ENCODE results near the gene SLC25A47.
"Not testable (repeated sequence)": the region's sequence is repeated elsewhere in the genome, so short reads cannot be mapped to it uniquely, and the experiment has no call there.

The SLC25A47 gene

GRCh38 chr14:100323121-100323941 is at the start of gene SLC25A47:
SLC25A47 (plus strand) TSS chr14:100323339; CDS start chr14:100323415, 76 bp downstream.
- no peak within 1 kb of the TSS for H3K4me3 ChIP-seq (ENCODE audit: low read depth, low read length)
- DNase-seq (ENCODE audit: low read depth), result no peak

- DNase-seq (ENCODE audit: low read depth), result no peak
- no peak overlapping the region for H3K4me3 ChIP-seq (ENCODE audit: low read depth, low read length)
Observed at GRCh38 chr14:100274250-100274649, 48.9 kb upstream of the SLC25A47 start.

- no peak for DNase-seq (ENCODE audit: low read depth)
- H3K4me3 ChIP-seq (ENCODE audit: low read depth, low read length), result no peak overlapping the region
Observed at GRCh38 chr14:100275214-100275613, 47.9 kb upstream of the SLC25A47 start.

GRCh38 chr14:100278702-100279101 is 44.4 kb upstream of the SLC25A47 start:
- no peak overlapping the region for H3K4me3 ChIP-seq (ENCODE audit: low read depth, low read length)
- DNase-seq (ENCODE audit: low read depth), result no peak

GRCh38 chr14:100279133-100279532 is 44.0 kb upstream of the SLC25A47 start:
- no peak overlapping the region for H3K4me3 ChIP-seq (ENCODE audit: low read depth, low read length)
- no peak for DNase-seq (ENCODE audit: low read depth)

- H3K4me3 ChIP-seq (ENCODE audit: low read depth, low read length), result no peak overlapping the region
- no peak for DNase-seq (ENCODE audit: low read depth)
Observed at GRCh38 chr14:100279563-100279962, 43.6 kb upstream of the SLC25A47 start.

GRCh38 chr14:100281286-100282082 is 41.7 kb upstream of the SLC25A47 start:
- no peak for DNase-seq (ENCODE audit: low read depth)
- H3K4me3 ChIP-seq (ENCODE audit: low read depth, low read length), result no peak overlapping the region

GRCh38 chr14:100282083-100282350 is 41.1 kb upstream of the SLC25A47 start:
- no peak overlapping the region for H3K4me3 ChIP-seq (ENCODE audit: low read depth, low read length)
- no peak for DNase-seq (ENCODE audit: low read depth)

GRCh38 chr14:100282766-100283419 is 40.2 kb upstream of the SLC25A47 start:
- H3K4me3 ChIP-seq (ENCODE audit: low read depth, low read length), result no peak overlapping the region
- no peak for DNase-seq (ENCODE audit: low read depth)

- DNase-seq (ENCODE audit: low read depth); H3K4me3 ChIP-seq (ENCODE audit: low read depth, low read length): not testable (repeated sequence)
Observed at GRCh38 chr14:100283436-100283835, 39.7 kb upstream of the SLC25A47 start.

- DNase-seq (ENCODE audit: low read depth), result no peak
- H3K4me3 ChIP-seq (ENCODE audit: low read depth, low read length), result peak overlapping the region; percentile 77
Observed at GRCh38 chr14:100283984-100284881, 38.9 kb upstream of the SLC25A47 start.

GRCh38 chr14:100285021-100285912 is 37.9 kb upstream of the SLC25A47 start:
- no peak for DNase-seq (ENCODE audit: low read depth)
- peak overlapping the region; percentile 77 for H3K4me3 ChIP-seq (ENCODE audit: low read depth, low read length)

GRCh38 chr14:100285913-100286400 is 37.2 kb upstream of the SLC25A47 start:
- peak overlapping the region; percentile 77 for H3K4me3 ChIP-seq (ENCODE audit: low read depth, low read length)
- DNase-seq (ENCODE audit: low read depth), result no peak

- H3K4me3 ChIP-seq (ENCODE audit: low read depth, low read length), result no peak overlapping the region
- no peak for DNase-seq (ENCODE audit: low read depth)
Observed at GRCh38 chr14:100286484-100287191, 36.5 kb upstream of the SLC25A47 start.

GRCh38 chr14:100287202-100287997 is 35.7 kb upstream of the SLC25A47 start:
- no peak overlapping the region for H3K4me3 ChIP-seq (ENCODE audit: low read depth, low read length)

GRCh38 chr14:100287998-100288295 is 35.2 kb upstream of the SLC25A47 start:
- DNase-seq (ENCODE audit: low read depth); H3K4me3 ChIP-seq (ENCODE audit: low read depth, low read length): not testable (repeated sequence)

More at GRCh38 chr14:100287202-100287997, 35.7 kb upstream of the SLC25A47 start:
- no peak for DNase-seq (ENCODE audit: low read depth)
